GM19455 (cell line): ENCODE data around the gene ANXA8.
"Not testable (repeated sequence)": the region's sequence is repeated elsewhere in the genome, so short reads cannot be mapped to it uniquely, and the experiment has no call there.

Experiments used
- ATAC-seq: cut with Tn5 transposase; IDR thresholded peaks from one replicate; pipeline ENCODE4 v1.9.1; 2021; ENCODE audit not compliant: unreplicated experiment

ANXA8 gene

DNA sequence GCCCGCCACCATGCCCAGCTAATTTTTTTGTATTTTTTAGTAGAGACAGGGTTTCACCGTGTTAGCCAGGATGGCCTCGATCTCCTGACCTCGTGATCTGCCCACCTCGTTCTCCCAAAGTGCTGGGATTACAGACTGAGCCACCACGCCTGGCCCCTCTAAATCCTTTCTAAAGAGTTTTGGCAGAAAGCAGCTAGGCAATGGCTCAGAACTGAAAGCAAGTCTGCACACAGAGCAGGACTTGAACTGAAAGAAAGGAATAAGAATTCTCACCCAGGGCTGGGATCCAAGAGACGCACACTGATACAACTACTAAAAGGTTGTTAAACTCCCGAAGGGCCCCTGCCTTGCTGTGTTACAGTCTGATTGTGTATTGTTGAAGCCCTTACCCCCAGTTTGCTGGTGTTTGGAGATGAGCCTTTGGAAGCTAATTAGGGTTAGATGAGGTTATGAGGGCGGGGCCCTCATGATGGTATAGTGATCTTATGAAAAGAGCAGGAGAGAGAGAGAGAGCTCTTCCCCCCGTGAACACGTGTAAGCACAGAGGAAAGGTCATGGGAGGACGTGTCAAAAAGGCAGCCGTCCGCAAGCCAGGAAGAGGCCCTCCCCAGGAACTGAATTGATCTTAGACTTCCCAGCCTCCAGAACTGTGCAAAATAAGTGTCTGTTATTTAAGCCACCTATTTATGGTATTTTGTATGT lies 18.5 kb downstream of the ANXA8 start:
- not testable (repeated sequence) for ATAC-seq

GRCh38 chr10:47462577-47463358 lies 21.1 kb downstream of the ANXA8 start:
- ATAC-seq = not testable (repeated sequence)

GRCh38 chr10:47461261-47461687 lies 22.6 kb downstream of the ANXA8 start:
- ATAC-seq = not testable (repeated sequence)

- no peak for ATAC-seq
Measured at GRCh38 chr10:47458466-47459154, 25.3 kb downstream of the ANXA8 start.

DNA sequence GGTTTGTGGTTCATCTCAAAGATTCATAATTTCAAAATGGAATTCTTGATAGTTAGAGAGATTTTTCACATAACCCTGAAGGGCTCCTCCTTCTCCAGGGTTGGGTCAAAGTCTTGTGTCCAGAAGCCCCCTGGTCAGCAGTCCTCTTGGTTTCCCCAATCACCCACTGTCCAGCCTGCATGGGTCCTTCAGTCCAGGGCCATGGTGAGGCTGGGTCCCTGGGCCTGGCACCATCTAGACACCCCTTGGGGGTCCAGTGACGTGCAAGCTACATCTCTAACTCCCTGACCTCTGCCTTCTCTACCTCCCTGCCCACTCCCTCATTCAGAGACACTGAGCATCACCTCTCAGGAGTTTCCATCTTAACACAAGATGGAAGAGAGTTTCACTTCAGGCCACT lies 26.1 kb downstream of the ANXA8 start:
- ATAC-seq = no peak

- ATAC-seq = no peak
Measured at GRCh38 chr10:47457528-47457820, 26.4 kb downstream of the ANXA8 start.

DNA sequence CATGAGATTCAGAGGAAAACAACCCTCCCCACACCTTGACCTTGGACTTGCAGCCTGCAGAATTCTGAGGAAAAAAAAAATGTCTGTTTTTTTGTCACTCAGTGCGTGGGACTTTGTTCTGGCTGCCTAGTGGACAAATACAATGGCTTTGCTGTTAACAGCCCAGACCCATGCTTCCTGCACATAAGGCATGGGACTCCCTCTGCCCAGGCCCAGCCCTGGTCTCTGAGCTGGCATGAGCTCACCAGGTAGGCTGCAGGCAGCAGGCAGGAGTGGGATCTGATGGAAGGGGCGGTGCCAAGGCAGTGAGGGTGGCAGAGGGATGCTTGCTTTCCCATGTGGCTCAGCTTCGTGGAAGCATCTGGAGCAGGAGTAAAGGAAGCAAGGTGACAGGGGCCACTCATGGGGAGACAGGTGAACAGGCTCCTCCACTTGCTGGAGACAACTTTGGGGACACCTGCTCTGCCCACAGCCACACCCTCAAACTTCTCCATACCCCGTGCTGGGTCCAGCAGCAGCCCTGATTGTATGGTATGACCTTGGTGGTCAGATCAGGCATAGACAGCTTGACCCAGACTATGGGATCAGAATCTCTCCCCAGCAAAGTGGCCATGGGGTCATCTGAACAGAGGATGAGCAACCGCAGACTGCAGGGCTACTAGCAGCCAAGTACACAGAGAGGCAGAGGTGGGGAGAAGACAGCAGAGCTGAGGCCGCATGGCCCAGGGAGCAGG lies 27.0 kb downstream of the ANXA8 start:
- ATAC-seq = no peak

DNA sequence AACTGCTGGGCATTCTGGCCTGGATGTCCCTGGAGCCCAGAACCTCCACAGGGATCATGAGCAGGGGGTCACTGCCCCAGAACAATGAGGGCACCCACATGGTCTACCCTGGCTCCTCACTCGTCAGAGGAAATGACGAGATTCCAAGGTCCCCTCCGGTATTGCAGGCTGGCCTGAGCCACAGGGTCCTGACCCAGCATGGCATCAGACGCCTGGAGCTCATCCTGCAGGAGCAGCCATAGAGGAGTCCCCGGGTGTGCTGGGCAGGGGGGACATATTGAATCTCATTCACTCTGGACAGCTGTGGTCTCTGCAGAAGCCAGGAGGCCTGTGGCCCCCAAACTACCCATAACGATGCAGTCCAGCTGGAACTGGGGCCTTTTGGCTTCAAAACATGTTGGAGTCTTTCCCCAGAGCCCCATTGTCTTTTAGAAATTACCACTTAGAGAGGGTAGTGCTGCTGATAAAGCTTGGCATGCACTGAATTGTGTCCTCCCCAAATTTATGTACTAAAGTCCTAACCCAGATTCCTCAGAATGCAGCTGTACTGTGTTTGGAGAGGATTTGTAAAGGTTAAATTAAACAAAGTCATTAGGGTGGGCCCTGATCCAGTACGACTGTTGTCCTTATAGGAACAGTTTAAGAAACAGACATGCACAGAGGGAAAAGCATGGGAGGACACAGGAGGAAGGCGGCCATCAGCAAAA lies 27.7 kb downstream of the ANXA8 start:
- ATAC-seq = no peak

DNA sequence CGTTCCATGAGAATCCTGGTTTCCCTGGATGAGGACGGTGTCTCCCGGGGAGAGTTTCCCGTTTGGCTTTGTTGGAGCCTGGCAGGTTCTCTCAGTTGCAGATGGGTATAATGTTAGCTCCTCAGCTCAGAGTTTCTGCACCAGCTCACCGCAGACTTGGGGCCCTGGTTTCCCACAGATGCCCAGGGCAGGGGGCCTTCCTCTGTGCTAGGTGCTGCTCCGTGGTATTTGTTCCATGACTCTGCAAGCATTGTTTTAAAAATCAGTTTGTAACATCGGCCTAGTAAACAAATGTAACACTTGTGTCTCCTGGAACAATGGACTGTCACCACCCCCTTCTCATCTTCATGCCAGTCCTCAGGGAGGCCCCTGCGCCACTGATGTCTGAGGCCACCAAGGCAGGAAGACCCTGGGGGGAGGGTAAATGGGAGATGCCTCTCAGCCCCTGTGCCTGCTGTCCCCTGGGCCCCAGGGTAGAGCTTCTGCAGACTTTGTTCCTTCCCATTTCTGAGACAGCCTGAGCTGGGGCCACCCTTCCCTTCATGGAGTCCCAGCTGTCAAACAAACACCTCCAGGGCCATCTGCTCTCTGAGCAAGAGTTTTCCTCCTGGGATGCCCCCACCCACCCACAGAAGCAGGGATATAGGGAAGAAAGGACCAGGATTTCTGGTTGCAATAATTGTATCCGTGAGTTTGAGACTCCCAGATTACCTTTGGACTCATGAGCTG lies 28.4 kb downstream of the ANXA8 start:
- ATAC-seq = not testable (repeated sequence)

DNA sequence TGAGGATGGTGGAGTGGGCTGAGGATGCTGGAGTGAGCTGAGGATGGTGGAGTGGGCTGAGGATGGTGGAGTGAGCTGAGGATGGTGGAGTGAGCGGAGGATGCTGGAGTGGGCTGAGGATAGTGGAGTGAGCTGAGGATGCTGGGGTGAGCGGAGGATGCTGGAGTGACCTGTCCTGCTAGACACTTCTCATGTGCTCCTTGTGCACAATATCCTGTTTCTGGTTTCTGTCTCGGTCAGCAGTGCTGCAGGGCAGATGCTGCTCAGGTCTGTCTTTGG lies 29.2 kb downstream of the ANXA8 start:
- ATAC-seq = no peak

GRCh38 chr10:47454008-47454779 lies 29.7 kb downstream of the ANXA8 start:
- ATAC-seq = no peak

- no peak for ATAC-seq
Measured at GRCh38 chr10:47453141-47454007, 30.5 kb downstream of the ANXA8 start.

GRCh38 chr10:47452495-47453140 lies 31.3 kb downstream of the ANXA8 start:
- no peak for ATAC-seq

DNA sequence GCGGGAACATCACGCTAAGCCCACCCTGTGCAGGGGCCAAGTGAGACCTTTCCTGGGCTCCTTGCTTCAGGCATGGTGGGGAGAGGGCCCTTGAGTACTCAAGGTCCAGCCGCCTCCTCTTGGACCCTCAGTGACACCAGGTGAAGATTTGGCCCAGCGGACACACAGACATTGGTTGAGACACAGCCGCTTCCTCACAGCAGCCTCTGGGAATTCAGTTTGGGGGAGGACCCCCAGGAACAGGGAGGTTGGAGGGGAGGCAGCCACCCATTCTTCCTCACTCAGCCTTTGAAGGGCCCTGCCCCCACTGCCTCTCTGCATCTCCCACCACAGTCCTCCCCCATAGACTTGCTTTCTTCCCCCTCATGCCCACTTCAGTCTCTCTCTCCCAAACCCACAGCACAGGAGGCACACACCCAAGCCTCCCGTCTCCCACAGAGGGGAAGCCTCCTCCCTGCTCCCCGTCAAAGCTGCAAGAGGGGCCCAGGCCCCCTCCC lies 31.9 kb downstream of the ANXA8 start:
- ATAC-seq = no peak

GRCh38 chr10:47451273-47451997 lies 32.5 kb downstream of the ANXA8 start:
- no peak for ATAC-seq

DNA sequence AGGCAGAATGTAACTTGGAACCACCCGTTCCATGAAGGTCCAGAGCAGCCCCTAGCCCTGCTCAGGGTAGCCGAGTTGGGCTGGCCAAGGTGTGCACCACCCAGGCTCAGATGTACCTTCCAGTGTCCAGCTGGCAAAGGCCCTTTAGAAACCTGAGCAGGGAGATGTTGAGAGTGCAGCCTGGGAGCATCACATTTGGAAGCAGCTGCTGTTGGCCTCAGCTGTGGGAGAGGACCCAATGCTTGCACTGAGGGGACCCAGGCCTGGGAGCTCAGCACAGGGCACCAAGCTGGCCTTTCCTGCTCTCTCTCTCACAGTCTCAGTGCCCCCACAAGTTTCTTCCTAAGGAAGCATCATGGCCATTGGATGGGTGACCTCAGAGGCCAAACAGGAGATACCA lies 33.5 kb downstream of the ANXA8 start:
- no peak for ATAC-seq

DNA sequence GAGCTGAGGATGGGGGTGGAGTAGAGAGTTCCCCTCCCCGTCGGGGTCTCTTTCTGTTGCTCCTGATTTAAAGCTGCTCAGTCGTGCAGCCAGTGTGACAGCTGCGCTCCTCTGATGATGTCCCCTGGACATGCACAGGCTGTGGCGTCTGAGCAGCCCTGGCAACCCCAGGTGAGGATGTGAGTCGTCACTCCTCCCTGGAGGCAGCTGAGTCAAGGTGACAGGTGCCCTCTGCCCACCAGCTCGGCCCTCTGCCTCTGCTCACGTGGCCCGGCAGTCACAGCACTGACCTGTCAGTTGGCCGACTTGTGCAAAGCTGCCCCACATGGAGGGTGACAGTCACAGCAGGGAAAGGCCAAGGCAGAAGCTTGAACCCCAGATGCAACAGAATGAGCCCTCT lies 33.9 kb downstream of the ANXA8 start:
- no peak for ATAC-seq
